K562 (cell line): Measurements from ENCODE around the gene FRMD3. TPM values are rescaled to one million over a fixed set of nuclear protein-coding genes. Genes with fewer than 3 reads are reported as not detected.

Experiments
- COPS2 ChIP-seq: fragments of 450-650 bp; conservative IDR thresholded peaks from 2 replicates; pipeline ENCODE4 v1.6.1; 2016; ENCODE audit warnings: mild to moderate bottlenecking, moderate library complexity
- FOXM1 ChIP-seq, 2 experiments: fragments of 450-650 bp in 1 of 2; sonication (generic) in 1 of 2; formaldehyde crosslinking in 1 of 2; IDR thresholded peaks; 2 replicates each; pipeline versions ENCODE4 v1.6.1 to v1.9.0; 2017 to 2022; ENCODE audit warnings: low read depth in 2 of 2, mild to moderate bottlenecking in 2 of 2, missing genetic modification reagents in 1 of 2, moderate library complexity in 1 of 2
- NCOA2 ChIP-seq, 2 experiments: fragments of 450-650 bp; IDR thresholded peaks; 2 replicates each; pipeline ENCODE4 v1.6.1; 2018; ENCODE audit warnings: mild to moderate bottlenecking in 2 of 2, moderate library complexity in 1 of 2; ENCODE audit not compliant: partially characterized antibody in 2 of 2
- PHB ChIP-seq: fragments of 250-450 bp; sonication (Bioruptor Pico); IDR thresholded peaks from 2 replicates; pipeline ENCODE4 v1.5.0; 2021
- TRIM28 ChIP-seq: fragments of 450-650 bp; IDR thresholded peaks from 2 replicates; pipeline ENCODE4 v1.6.1; 2017
- ZNF318 ChIP-seq, 2 experiments: fragments of 450-650 bp; IDR thresholded peaks; 2 replicates each; pipeline ENCODE4 v1.6.1; 2016; ENCODE audit warnings: mild to moderate bottlenecking in 2 of 2, borderline replicate concordance in 1 of 2, low read depth in 1 of 2, moderate library complexity in 1 of 2
- polyA plus RNA-seq, 8 experiments: library from polyadenylated mRNA; depleted of rRNA in 4 of 8; stranded (reverse) in 5 of 8; unstranded in 3 of 8; fragments of >200 nt; fragmentation: Nextera tagmentation in 2 of 8; fragmentation: Illumina TruSeq in 1 of 8; extraction: Ambion mirVana in 2 of 8; extraction: Trizol in 1 of 8; gene quantifications; 2 replicates each; pipeline versions ENCODE4 v1.2.1 to v1.2.3, GENCODE V29; 2011 to 2014; ENCODE audit warnings: inconsistent platforms in 1 of 8, missing spikeins in 1 of 8
- total RNA-seq, 7 experiments: library from RNA; depleted of rRNA in 6 of 7; stranded (reverse); fragments of >200 nt in 6 of 7; fragmentation: Illumina TruSeq in 2 of 7; extraction: Trizol in 2 of 7; gene quantifications; 2 replicates each; pipeline versions ENCODE4 v1.2.1 to v1.2.3, GENCODE V29; 2011 to 2021; ENCODE audit warnings: low replicate concordance in 1 of 7

The FRMD3 gene
- total and polyA plus RNA-seq, 9 of the 15 experiments (the other 6 are each of a cell fraction or from before 2014, with no cell fraction given), result 0.09 to 0.51 (median 0.21) TPM

GRCh38 chr9:83430681-83431080 is 107.5 kb downstream of the FRMD3 start (continued):
- TF ChIP-seq ZNF318 (IDR thresholded peaks at IDR 0.05; ENCODE audit: borderline replicate concordance in 1 of 2, low read depth in 1 of 2), result no peak
- TF ChIP-seq NCOA2 (IDR thresholded peaks at IDR 0.05; ENCODE audit: partially characterized antibody in 2 of 2), result no peak
- TF ChIP-seq FOXM1 (IDR thresholded peaks at IDR 0.05; ENCODE audit: low read depth), result no peak
- no peak for TF ChIP-seq FOXM1 (CRISPR knock-in tag; IDR thresholded peaks at IDR 0.05; ENCODE audit: low read depth)
- no peak for TF ChIP-seq PHB (CRISPR knock-in tag)
- TF ChIP-seq TRIM28, result no peak
- no peak for TF ChIP-seq COPS2
